ENCODE measurements around the gene OBP2A. TPM values are rescaled to one million over a fixed set of nuclear protein-coding genes. Genes with fewer than 3 reads are reported as not detected.

OBP2A gene
- total and polyA plus RNA-seq, 4 donors: not detected

GRCh38 chr9:135577256-135577655, 31.3 kb downstream of the OBP2A start:
- Histone ChIP-seq H3K27ac (ENCODE audit: low read depth in 1 of 2, low read length in 2 of 2) (no peak overlapping the region), H3K4me3 (ENCODE audit: low read length in 2 of 2) (no peak overlapping the region), H3K4me1 (ENCODE audit: control insufficient read depth in 1 of 2, insufficient read depth in 2 of 2, low read length in 2 of 2) (no peaks in the 10 kb centered on the region), H3K36me3 (ENCODE audit: control insufficient read depth in 1 of 2, insufficient read depth in 2 of 2, low read length in 1 of 2) (no peaks in the 10 kb centered on the region), H3K9me3 (ENCODE audit: control insufficient read depth, low read length) (no peaks in the 10 kb centered on the region), H3K27me3 (ENCODE audit: control insufficient read depth in 1 of 2, insufficient read depth in 2 of 2, low read length in 1 of 2) (no peaks in the 10 kb centered on the region)
- ATAC-seq (ENCODE audit: low FRiP score) (no peak), DNase-seq (peak in 1 of 2 donors; percentile 43)
- intact Hi-C loops (cut with DNase I): no loop called here
- WGBS, 2 donors: 82% methylated on average over 10 of the region's 10 CpGs

- no peak overlapping the region for H3K4me3 ChIP-seq (ENCODE audit: low read length in 2 of 2)
- DNase-seq (no peak), ATAC-seq (ENCODE audit: low FRiP score) (no peak)
- intact Hi-C loops (cut with DNase I): no loop called here
- H3K27ac ChIP-seq (ENCODE audit: low read depth in 1 of 2, low read length in 2 of 2): no peak overlapping the region
- H3K36me3 ChIP-seq (ENCODE audit: control insufficient read depth in 1 of 2, insufficient read depth in 2 of 2, low read length in 1 of 2): no peaks in the 10 kb centered on the region
- no peaks in the 10 kb centered on the region for H3K9me3 ChIP-seq (ENCODE audit: control insufficient read depth, low read length)
- 33 to 57% methylated on average over 2 of the region's 2 CpGs for WGBS, 2 donors
- H3K27me3 ChIP-seq (ENCODE audit: control insufficient read depth in 1 of 2, insufficient read depth in 2 of 2, low read length in 1 of 2): no peaks in the 10 kb centered on the region
- H3K4me1 ChIP-seq (ENCODE audit: control insufficient read depth in 1 of 2, insufficient read depth in 2 of 2, low read length in 2 of 2): no peaks in the 10 kb centered on the region
Observed at GRCh38 chr9:135579356-135579755, 33.4 kb downstream of the OBP2A start.

GRCh38 chr9:135579889-135580660, 34.1 kb downstream of the OBP2A start:
- WGBS, 2 donors: 56 to 71% methylated on average over 10 of the region's 10 CpGs
- Histone ChIP-seq H3K27me3 (ENCODE audit: control insufficient read depth in 1 of 2, insufficient read depth in 2 of 2, low read length in 1 of 2) (no peaks in the 10 kb centered on the region), H3K36me3 (ENCODE audit: control insufficient read depth in 1 of 2, insufficient read depth in 2 of 2, low read length in 1 of 2) (no peaks in the 10 kb centered on the region), H3K27ac (ENCODE audit: low read depth in 1 of 2, low read length in 2 of 2) (no peak overlapping the region), H3K9me3 (ENCODE audit: control insufficient read depth, low read length) (no peaks in the 10 kb centered on the region), H3K4me1 (ENCODE audit: control insufficient read depth in 1 of 2, insufficient read depth in 2 of 2, low read length in 2 of 2) (no peaks in the 10 kb centered on the region), H3K4me3 (ENCODE audit: low read length in 2 of 2) (no peak overlapping the region)
- ATAC-seq (ENCODE audit: low FRiP score) (no peak), DNase-seq (no peak)
- intact Hi-C loops (cut with DNase I): no loop called here

- Histone ChIP-seq H3K4me3 (ENCODE audit: low read length in 2 of 2) (no peak overlapping the region), H3K36me3 (ENCODE audit: control insufficient read depth in 1 of 2, insufficient read depth in 2 of 2, low read length in 1 of 2) (no peaks in the 10 kb centered on the region), H3K4me1 (ENCODE audit: control insufficient read depth in 1 of 2, insufficient read depth in 2 of 2, low read length in 2 of 2) (no peaks in the 10 kb centered on the region), H3K9me3 (ENCODE audit: control insufficient read depth, low read length) (no peaks in the 10 kb centered on the region), H3K27ac (ENCODE audit: low read depth in 1 of 2, low read length in 2 of 2) (no peak overlapping the region), H3K27me3 (ENCODE audit: control insufficient read depth in 1 of 2, insufficient read depth in 2 of 2, low read length in 1 of 2) (no peaks in the 10 kb centered on the region)
- intact Hi-C loops (cut with DNase I): no loop called here
- no peak for ATAC-seq (ENCODE audit: low FRiP score)
- peak in 1 of 2 donors; percentile 60 for DNase-seq
- 89 to 90% methylated on average over 11 of the region's 11 CpGs for WGBS, 2 donors
Observed at GRCh38 chr9:135580664-135581380, 34.9 kb downstream of the OBP2A start.

- H3K4me1 ChIP-seq (ENCODE audit: control insufficient read depth in 1 of 2, insufficient read depth in 2 of 2, low read length in 2 of 2): no peaks in the 10 kb centered on the region
- ATAC-seq (ENCODE audit: low FRiP score) (no peak), DNase-seq (no peak)
- 82 to 85% methylated on average over 18 of the region's 18 CpGs for WGBS, 2 donors
- no peaks in the 10 kb centered on the region for H3K36me3 ChIP-seq (ENCODE audit: control insufficient read depth in 1 of 2, insufficient read depth in 2 of 2, low read length in 1 of 2)
- no peak overlapping the region for H3K4me3 ChIP-seq (ENCODE audit: low read length in 2 of 2)
- no peaks in the 10 kb centered on the region for H3K27me3 ChIP-seq (ENCODE audit: control insufficient read depth in 1 of 2, insufficient read depth in 2 of 2, low read length in 1 of 2)
- H3K27ac ChIP-seq (ENCODE audit: low read depth in 1 of 2, low read length in 2 of 2): no peak overlapping the region
- intact Hi-C loops (cut with DNase I): no loop called here
- no peaks in the 10 kb centered on the region for H3K9me3 ChIP-seq (ENCODE audit: control insufficient read depth, low read length)
Observed at GRCh38 chr9:135581636-135582426, 35.9 kb downstream of the OBP2A start.

GRCh38 chr9:135582541-135582940, 36.6 kb downstream of the OBP2A start:
- no peaks in the 10 kb centered on the region for H3K9me3 ChIP-seq (ENCODE audit: control insufficient read depth, low read length)
- H3K4me3 ChIP-seq (ENCODE audit: low read length in 2 of 2): no peak overlapping the region
- intact Hi-C loops (cut with DNase I): no loop called here
- H3K27me3 ChIP-seq (ENCODE audit: control insufficient read depth in 1 of 2, insufficient read depth in 2 of 2, low read length in 1 of 2): no peaks in the 10 kb centered on the region
- ATAC-seq (ENCODE audit: low FRiP score) (no peak), DNase-seq (peak in 1 of 2 donors; percentile 36)
- no peaks in the 10 kb centered on the region for H3K36me3 ChIP-seq (ENCODE audit: control insufficient read depth in 1 of 2, insufficient read depth in 2 of 2, low read length in 1 of 2)
- WGBS, 2 donors: 89 to 90% methylated on average over 14 of the region's 14 CpGs
- H3K4me1 ChIP-seq (ENCODE audit: control insufficient read depth in 1 of 2, insufficient read depth in 2 of 2, low read length in 2 of 2): no peaks in the 10 kb centered on the region
- no peak overlapping the region for H3K27ac ChIP-seq (ENCODE audit: low read depth in 1 of 2, low read length in 2 of 2)

GRCh38 chr9:135582966-135583687, 37.2 kb downstream of the OBP2A start:
- H3K27me3 ChIP-seq (ENCODE audit: control insufficient read depth in 1 of 2, insufficient read depth in 2 of 2, low read length in 1 of 2): no peaks in the 10 kb centered on the region
- no peak overlapping the region for H3K4me3 ChIP-seq (ENCODE audit: low read length in 2 of 2)
- ATAC-seq (ENCODE audit: low FRiP score): no peak
- no peak overlapping the region for H3K27ac ChIP-seq (ENCODE audit: low read depth in 1 of 2, low read length in 2 of 2)
- intact Hi-C loops (cut with DNase I): no loop called here
- no peak for DNase-seq
- H3K4me1 ChIP-seq (ENCODE audit: control insufficient read depth in 1 of 2, insufficient read depth in 2 of 2, low read length in 2 of 2): no peaks in the 10 kb centered on the region
- 67 to 71% methylated on average over 19 of the region's 19 CpGs for WGBS, 2 donors
- H3K36me3 ChIP-seq (ENCODE audit: control insufficient read depth in 1 of 2, insufficient read depth in 2 of 2, low read length in 1 of 2): no peaks in the 10 kb centered on the region
- H3K9me3 ChIP-seq (ENCODE audit: control insufficient read depth, low read length): no peaks in the 10 kb centered on the region

GRCh38 chr9:135583688-135584011, 37.7 kb downstream of the OBP2A start:
- no peaks in the 10 kb centered on the region for H3K27me3 ChIP-seq (ENCODE audit: control insufficient read depth in 1 of 2, insufficient read depth in 2 of 2, low read length in 1 of 2)
- no peaks in the 10 kb centered on the region for H3K4me1 ChIP-seq (ENCODE audit: control insufficient read depth in 1 of 2, insufficient read depth in 2 of 2, low read length in 2 of 2)
- DNase-seq (peak in 1 of 2 donors; percentile 59), ATAC-seq (ENCODE audit: low FRiP score) (no peak)
- no peak overlapping the region for H3K27ac ChIP-seq (ENCODE audit: low read depth in 1 of 2, low read length in 2 of 2)
- H3K9me3 ChIP-seq (ENCODE audit: control insufficient read depth, low read length): no peaks in the 10 kb centered on the region
- 89 to 90% methylated on average over 15 to 16 of the region's 16 CpGs for WGBS, 2 donors
- H3K4me3 ChIP-seq (ENCODE audit: low read length in 2 of 2): no peak overlapping the region
- no peaks in the 10 kb centered on the region for H3K36me3 ChIP-seq (ENCODE audit: control insufficient read depth in 1 of 2, insufficient read depth in 2 of 2, low read length in 1 of 2)
- intact Hi-C loops (cut with DNase I): no loop called here

Measured in aorta (tissue), 5 donors.